ENCODE results near the gene RTN4R.

DNA sequence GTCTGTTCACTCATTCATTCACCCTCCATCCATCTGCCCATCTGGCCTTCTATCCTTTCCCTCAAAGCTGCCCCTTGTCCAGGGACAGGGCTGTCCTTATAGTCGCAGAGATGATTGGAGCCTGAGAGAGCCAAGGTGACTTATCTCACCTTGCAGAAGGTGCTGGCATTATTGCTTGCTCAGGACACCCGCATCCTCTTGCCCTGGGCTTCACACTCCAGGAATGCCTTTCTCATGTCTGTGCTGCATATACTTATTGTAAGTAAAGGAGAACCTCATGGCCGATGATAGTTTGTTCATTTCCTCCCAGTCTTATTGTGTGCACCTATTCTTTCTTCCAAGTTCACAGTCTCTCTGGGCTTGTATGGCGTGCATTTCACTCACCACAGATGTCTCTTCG, 68.2 kb downstream of the RTN4R start:
- no peak for TF ChIP-seq EZH2 (IDR thresholded peaks at IDR 0.05; ENCODE audit: borderline replicate concordance, insufficient read depth, low read depth, low read length, poor library complexity, severe bottlenecking)
- TF ChIP-seq, protein P1, sequence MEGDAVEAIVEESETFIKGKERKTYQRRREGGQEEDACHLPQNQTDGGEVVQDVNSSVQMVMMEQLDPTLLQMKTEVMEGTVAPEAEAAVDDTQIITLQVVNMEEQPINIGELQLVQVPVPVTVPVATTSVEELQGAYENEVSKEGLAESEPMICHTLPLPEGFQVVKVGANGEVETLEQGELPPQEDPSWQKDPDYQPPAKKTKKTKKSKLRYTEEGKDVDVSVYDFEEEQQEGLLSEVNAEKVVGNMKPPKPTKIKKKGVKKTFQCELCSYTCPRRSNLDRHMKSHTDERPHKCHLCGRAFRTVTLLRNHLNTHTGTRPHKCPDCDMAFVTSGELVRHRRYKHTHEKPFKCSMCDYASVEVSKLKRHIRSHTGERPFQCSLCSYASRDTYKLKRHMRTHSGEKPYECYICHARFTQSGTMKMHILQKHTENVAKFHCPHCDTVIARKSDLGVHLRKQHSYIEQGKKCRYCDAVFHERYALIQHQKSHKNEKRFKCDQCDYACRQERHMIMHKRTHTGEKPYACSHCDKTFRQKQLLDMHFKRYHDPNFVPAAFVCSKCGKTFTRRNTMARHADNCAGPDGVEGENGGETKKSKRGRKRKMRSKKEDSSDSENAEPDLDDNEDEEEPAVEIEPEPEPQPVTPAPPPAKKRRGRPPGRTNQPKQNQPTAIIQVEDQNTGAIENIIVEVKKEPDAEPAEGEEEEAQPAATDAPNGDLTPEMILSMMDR (IDR thresholded peaks at IDR 0.05), result no peak
